ENCODE data around the gene AFDN. TPM values are rescaled to one million over a fixed set of nuclear protein-coding genes. Genes with fewer than 3 reads are reported as not detected.

Gene AFDN
- total RNA-seq, 1 donor from 2014 or later = 102 TPM

DNA sequence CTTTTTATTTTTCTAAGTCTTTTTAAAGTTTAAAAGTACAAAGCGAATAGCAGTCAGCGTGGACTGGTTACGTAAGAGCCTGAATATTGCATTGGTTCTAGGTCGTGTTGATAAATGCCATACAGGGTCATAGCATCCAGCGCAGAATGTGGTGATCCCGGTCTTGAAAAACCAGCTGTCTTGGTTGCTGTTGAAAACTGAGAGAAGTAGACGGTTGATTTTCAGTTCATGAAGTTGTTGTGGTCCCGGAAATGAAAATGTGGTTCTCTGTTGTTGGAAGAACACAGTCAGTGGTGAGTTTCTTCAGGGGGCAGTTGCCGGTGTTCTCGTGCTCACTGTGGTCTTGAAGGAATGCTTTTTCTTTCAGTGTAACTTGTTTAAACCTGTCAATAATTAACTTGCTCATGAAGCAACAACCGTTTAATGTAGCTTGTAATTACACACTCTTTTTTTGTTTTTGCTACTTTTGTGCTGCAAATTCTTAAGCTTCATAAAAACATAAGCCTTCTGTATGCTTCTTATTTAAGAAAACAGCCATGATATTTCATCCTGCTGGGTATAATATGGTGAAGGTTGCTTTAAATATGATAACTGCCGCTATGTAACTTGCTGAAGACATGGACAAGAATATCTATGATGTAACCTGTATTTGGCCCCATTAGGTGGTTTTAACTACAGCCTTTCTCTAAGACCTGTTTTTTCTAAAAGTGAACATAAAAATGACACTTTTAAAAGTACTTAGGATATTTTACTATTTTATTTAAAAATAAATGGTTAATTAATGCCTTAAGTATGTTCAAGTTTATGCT lies 106.0 kb downstream of the AFDN start:
- no peak overlapping the region for H3K27ac ChIP-seq (ENCODE audit: low read depth, low read length)
- H3K4me2 ChIP-seq (ENCODE audit: low read length) = no peak overlapping the region
- no peaks in the 10 kb centered on the region for H3K9me3 Mint-ChIP-seq (ENCODE audit: unreplicated experiment)
- H3K79me2 ChIP-seq (ENCODE audit: insufficient read depth, low read length) = no peaks in the 10 kb centered on the region
- no peaks in the 10 kb centered on the region for H3K27me3 Mint-ChIP-seq (ENCODE audit: low read depth, unreplicated experiment)
- H4K20me1 ChIP-seq (ENCODE audit: insufficient read depth, low read length) = peaks cover 16% of the 10 kb centered on the region
- H3K27ac Mint-ChIP-seq (ENCODE audit: unreplicated experiment) = peak overlapping the region; percentile 50
- peaks cover 52% of the 10 kb centered on the region for H3K4me1 Mint-ChIP-seq (ENCODE audit: low read depth, unreplicated experiment)
- peaks cover 23% of the 10 kb centered on the region for H3K36me3 Mint-ChIP-seq (ENCODE audit: low read depth, unreplicated experiment)
- DNase-seq (ENCODE audit: low read depth) (no peak), FAIRE-seq (peak; percentile 5)
- H3K36me3 ChIP-seq (ENCODE audit: insufficient read depth, low read length) = no peaks in the 10 kb centered on the region
- no peak overlapping the region for H3K9ac ChIP-seq (ENCODE audit: low read length)
- H3K4me1 ChIP-seq (ENCODE audit: insufficient read depth, low read length) = peaks cover 15% of the 10 kb centered on the region
- peak overlapping the region; percentile 14 for H3K4me3 Mint-ChIP-seq (ENCODE audit: unreplicated experiment)
- no peaks in the 10 kb centered on the region for H3K9me3 ChIP-seq (ENCODE audit: insufficient read depth, low read depth, low read length)
- TF ChIP-seq, protein P1, sequence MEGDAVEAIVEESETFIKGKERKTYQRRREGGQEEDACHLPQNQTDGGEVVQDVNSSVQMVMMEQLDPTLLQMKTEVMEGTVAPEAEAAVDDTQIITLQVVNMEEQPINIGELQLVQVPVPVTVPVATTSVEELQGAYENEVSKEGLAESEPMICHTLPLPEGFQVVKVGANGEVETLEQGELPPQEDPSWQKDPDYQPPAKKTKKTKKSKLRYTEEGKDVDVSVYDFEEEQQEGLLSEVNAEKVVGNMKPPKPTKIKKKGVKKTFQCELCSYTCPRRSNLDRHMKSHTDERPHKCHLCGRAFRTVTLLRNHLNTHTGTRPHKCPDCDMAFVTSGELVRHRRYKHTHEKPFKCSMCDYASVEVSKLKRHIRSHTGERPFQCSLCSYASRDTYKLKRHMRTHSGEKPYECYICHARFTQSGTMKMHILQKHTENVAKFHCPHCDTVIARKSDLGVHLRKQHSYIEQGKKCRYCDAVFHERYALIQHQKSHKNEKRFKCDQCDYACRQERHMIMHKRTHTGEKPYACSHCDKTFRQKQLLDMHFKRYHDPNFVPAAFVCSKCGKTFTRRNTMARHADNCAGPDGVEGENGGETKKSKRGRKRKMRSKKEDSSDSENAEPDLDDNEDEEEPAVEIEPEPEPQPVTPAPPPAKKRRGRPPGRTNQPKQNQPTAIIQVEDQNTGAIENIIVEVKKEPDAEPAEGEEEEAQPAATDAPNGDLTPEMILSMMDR (IDR thresholded peaks at IDR 0.05; ENCODE audit: insufficient read depth, low read depth, low read length) = no peak
- no peak for TF ChIP-seq EZH2 (IDR thresholded peaks at IDR 0.05; ENCODE audit: insufficient read depth, low read length)
- no peak overlapping the region for H3K4me3 ChIP-seq (ENCODE audit: insufficient read depth, low read depth, low read length)
- no peaks in the 10 kb centered on the region for H3K27me3 ChIP-seq (ENCODE audit: insufficient read depth, low read length)
- no peak overlapping the region for H2AFZ ChIP-seq (ENCODE audit: low read depth, low read length)

DNA sequence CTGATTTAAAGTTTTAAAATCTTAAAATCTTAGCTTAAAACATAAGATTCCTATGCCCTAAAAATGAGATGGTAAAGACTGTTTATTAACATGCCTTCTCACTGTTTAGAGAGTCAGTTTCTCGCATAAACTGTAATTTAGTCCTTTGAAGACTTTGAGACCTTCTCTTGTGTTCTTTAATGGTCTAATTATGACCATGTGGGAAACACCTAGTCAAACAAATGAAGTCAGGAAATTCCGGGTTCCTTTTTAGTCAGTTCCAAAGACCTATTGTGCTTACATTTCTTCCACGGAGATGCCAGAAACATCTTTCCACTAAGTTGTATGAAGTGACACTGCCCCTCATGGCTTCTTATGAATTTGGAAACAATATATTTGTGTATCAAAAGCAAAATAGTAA lies 106.6 kb downstream of the AFDN start:
- H4K20me1 ChIP-seq (ENCODE audit: insufficient read depth, low read length) = peaks cover 16% of the 10 kb centered on the region
- H3K36me3 ChIP-seq (ENCODE audit: insufficient read depth, low read length) = no peaks in the 10 kb centered on the region
- no peaks in the 10 kb centered on the region for H3K79me2 ChIP-seq (ENCODE audit: insufficient read depth, low read length)
- no peak for FAIRE-seq
- TF ChIP-seq, protein P1 (IDR thresholded peaks at IDR 0.05; ENCODE audit: insufficient read depth, low read depth, low read length) = no peak
- no peak for TF ChIP-seq EZH2 (IDR thresholded peaks at IDR 0.05; ENCODE audit: insufficient read depth, low read length)
- no peak overlapping the region for H2AFZ ChIP-seq (ENCODE audit: low read depth, low read length)
- peaks cover 15% of the 10 kb centered on the region for H3K4me1 ChIP-seq (ENCODE audit: insufficient read depth, low read length)
- no peaks in the 10 kb centered on the region for H3K27me3 ChIP-seq (ENCODE audit: insufficient read depth, low read length)
- Mint-ChIP-seq H3K36me3 (ENCODE audit: low read depth, unreplicated experiment) (peaks cover 23% of the 10 kb centered on the region), H3K27me3 (ENCODE audit: low read depth, unreplicated experiment) (no peaks in the 10 kb centered on the region), H3K9me3 (ENCODE audit: unreplicated experiment) (no peaks in the 10 kb centered on the region), H3K4me1 (ENCODE audit: low read depth, unreplicated experiment) (peaks cover 58% of the 10 kb centered on the region), H3K4me3 (ENCODE audit: unreplicated experiment) (no peak overlapping the region), H3K27ac (ENCODE audit: unreplicated experiment) (no peak overlapping the region)
- no peaks in the 10 kb centered on the region for H3K9me3 ChIP-seq (ENCODE audit: insufficient read depth, low read depth, low read length)
- no peak overlapping the region for H3K27ac ChIP-seq (ENCODE audit: low read depth, low read length)
- no peak overlapping the region for H3K9ac ChIP-seq (ENCODE audit: low read length)
- H3K4me2 ChIP-seq (ENCODE audit: low read length) = no peak overlapping the region
- H3K4me3 ChIP-seq (ENCODE audit: insufficient read depth, low read depth, low read length) = no peak overlapping the region
- no peak for DNase-seq (ENCODE audit: low read depth)

DNA sequence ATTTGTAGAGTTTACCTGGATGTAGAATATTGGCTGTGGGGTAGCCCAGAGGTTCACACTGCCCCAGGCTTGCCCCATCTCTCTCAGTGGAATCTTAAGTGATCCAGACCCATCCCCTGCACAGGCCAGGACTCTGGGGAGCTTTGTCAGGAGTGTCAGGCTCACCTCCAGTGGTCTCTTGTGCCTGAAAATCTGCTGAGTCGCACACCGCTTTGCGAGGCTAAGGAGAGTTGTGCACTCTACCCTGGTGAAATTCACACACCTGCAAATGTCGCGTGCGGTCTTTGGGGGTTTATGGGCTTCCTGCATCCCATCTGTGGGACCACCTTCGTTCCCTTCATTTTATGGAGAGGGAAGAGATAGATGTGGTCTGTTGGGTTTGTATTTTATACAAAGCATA lies 107.1 kb downstream of the AFDN start:
- H3K27me3 Mint-ChIP-seq (ENCODE audit: low read depth, unreplicated experiment) = no peaks in the 10 kb centered on the region
- no peak overlapping the region for H3K4me3 ChIP-seq (ENCODE audit: insufficient read depth, low read depth, low read length)
- no peak overlapping the region for H3K4me3 Mint-ChIP-seq (ENCODE audit: unreplicated experiment)
- H3K27ac ChIP-seq (ENCODE audit: low read depth, low read length) = no peak overlapping the region
- no peak overlapping the region for H2AFZ ChIP-seq (ENCODE audit: low read depth, low read length)
- no peaks in the 10 kb centered on the region for H3K9me3 ChIP-seq (ENCODE audit: insufficient read depth, low read depth, low read length)
- FAIRE-seq = no peak
- no peaks in the 10 kb centered on the region for H3K9me3 Mint-ChIP-seq (ENCODE audit: unreplicated experiment)
- H3K36me3 Mint-ChIP-seq (ENCODE audit: low read depth, unreplicated experiment) = peaks cover 20% of the 10 kb centered on the region
- H3K9ac ChIP-seq (ENCODE audit: low read length) = no peak overlapping the region
- TF ChIP-seq, protein P1 (IDR thresholded peaks at IDR 0.05; ENCODE audit: insufficient read depth, low read depth, low read length) = no peak
- TF ChIP-seq EZH2 (IDR thresholded peaks at IDR 0.05; ENCODE audit: insufficient read depth, low read length) = no peak
- no peaks in the 10 kb centered on the region for H3K36me3 ChIP-seq (ENCODE audit: insufficient read depth, low read length)
- no peak overlapping the region for H3K4me2 ChIP-seq (ENCODE audit: low read length)
- no peaks in the 10 kb centered on the region for H3K79me2 ChIP-seq (ENCODE audit: insufficient read depth, low read length)
- peaks cover 61% of the 10 kb centered on the region for H3K4me1 Mint-ChIP-seq (ENCODE audit: low read depth, unreplicated experiment)
- H3K4me1 ChIP-seq (ENCODE audit: insufficient read depth, low read length) = peaks cover 15% of the 10 kb centered on the region
- no peaks in the 10 kb centered on the region for H3K27me3 ChIP-seq (ENCODE audit: insufficient read depth, low read length)
- no peak for DNase-seq (ENCODE audit: low read depth)
- H4K20me1 ChIP-seq (ENCODE audit: insufficient read depth, low read length) = peaks cover 16% of the 10 kb centered on the region
- no peak overlapping the region for H3K27ac Mint-ChIP-seq (ENCODE audit: unreplicated experiment)

Data from astrocyte (in vitro differentiated cells and primary cell).